Breast epithelium (tissue), 3 donors: ENCODE measurements around the gene RTN4.

Source experiments
- POLR2A ChIP-seq: fragments of 450-650 bp; IDR thresholded peaks from one replicate; pipeline ENCODE4 v1.6.1; 2016; ENCODE audit warnings: antibody characterized with exemption, mild to moderate bottlenecking, moderate library complexity
- POLR2AphosphoS5 ChIP-seq, 3 donors: sonication (generic); formaldehyde crosslinking; IDR thresholded peaks; one replicate each; pipeline ENCODE4 v1.6.1; 2017; ENCODE audit warnings: antibody characterized with exemption in 3 of 3
- TF ChIP-seq, protein P1 (sequence below), 3 donors: fragments of 450-650 bp; IDR thresholded peaks; one replicate each; pipeline ENCODE4 v1.5.1; 2016 to 2017; ENCODE audit warnings: antibody characterized with exemption in 3 of 3, mild to moderate bottlenecking in 3 of 3, moderate library complexity in 3 of 3

DNA sequence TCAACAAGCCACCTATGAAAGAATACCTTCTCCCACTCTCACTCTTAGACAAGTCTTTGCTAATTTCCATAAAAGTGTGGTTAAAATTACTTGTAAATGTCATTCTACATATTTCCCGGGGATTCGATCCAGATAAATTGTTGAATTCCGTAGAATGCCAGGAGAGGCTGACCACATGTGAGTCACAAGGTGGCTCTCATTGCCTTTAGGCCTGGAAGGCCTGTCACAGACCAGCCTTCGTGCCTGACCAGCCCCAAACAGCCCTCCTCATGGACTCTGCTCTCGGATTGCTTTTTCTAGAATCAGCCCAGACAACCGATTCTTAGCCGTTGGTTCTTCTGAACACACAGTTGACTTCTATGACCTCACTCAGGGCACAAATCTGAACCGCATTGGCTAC is 86.0 kb downstream of the RTN4 start:
- TF ChIP-seq, protein P1, sequence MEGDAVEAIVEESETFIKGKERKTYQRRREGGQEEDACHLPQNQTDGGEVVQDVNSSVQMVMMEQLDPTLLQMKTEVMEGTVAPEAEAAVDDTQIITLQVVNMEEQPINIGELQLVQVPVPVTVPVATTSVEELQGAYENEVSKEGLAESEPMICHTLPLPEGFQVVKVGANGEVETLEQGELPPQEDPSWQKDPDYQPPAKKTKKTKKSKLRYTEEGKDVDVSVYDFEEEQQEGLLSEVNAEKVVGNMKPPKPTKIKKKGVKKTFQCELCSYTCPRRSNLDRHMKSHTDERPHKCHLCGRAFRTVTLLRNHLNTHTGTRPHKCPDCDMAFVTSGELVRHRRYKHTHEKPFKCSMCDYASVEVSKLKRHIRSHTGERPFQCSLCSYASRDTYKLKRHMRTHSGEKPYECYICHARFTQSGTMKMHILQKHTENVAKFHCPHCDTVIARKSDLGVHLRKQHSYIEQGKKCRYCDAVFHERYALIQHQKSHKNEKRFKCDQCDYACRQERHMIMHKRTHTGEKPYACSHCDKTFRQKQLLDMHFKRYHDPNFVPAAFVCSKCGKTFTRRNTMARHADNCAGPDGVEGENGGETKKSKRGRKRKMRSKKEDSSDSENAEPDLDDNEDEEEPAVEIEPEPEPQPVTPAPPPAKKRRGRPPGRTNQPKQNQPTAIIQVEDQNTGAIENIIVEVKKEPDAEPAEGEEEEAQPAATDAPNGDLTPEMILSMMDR (IDR thresholded peaks at IDR 0.05): no peak
- TF ChIP-seq POLR2A: no peak
- no peak for TF ChIP-seq POLR2AphosphoS5 (IDR thresholded peaks at IDR 0.05)
